Upper lobe of right lung (tissue), 1 donor: ENCODE measurements around the gene LPCAT1. TPM values are rescaled to one million over a fixed set of nuclear protein-coding genes. Genes with fewer than 3 reads are reported as not detected.

Experiments used
- ATAC-seq: fragments of 200-7000 bp; cut with Tn5 transposase; one replicate; pipeline ENCODE4 v1.9.1; 2020; ENCODE audit warnings: mild to moderate bottlenecking, moderate library complexity
- DNase-seq: peaks from one replicate; pipeline ENCODE4 v3.0.0-alpha.2; 2020
- H3K27ac ChIP-seq: fragments of 200-600 bp; one replicate; pipeline ENCODE4 v1.8.0; 2022
- H3K27me3 ChIP-seq: fragments of 200-600 bp; one replicate; pipeline ENCODE4 v1.8.0; 2022; ENCODE audit warnings: mild to moderate bottlenecking
- H3K36me3 ChIP-seq: fragments of 200-600 bp; one replicate; pipeline ENCODE4 v1.8.0; 2022
- H3K4me1 ChIP-seq: fragments of 200-600 bp; one replicate; pipeline ENCODE4 v1.8.0; 2022
- H3K4me3 ChIP-seq: fragments of 200-600 bp; one replicate; pipeline ENCODE4 v1.8.0; 2022; ENCODE audit warnings: mild to moderate bottlenecking
- H3K9me3 ChIP-seq: fragments of 200-600 bp; one replicate; pipeline ENCODE4 v1.8.0; 2022
- CTCF ChIP-seq: fragments of 200-600 bp; IDR thresholded peaks from one replicate; pipeline ENCODE4 v1.8.0; 2022; ENCODE audit warnings: antibody characterized with exemption
- intact Hi-C: fragments of 100-400 bp; cut with DNase I; formaldehyde crosslinking; loops from one replicate; pipeline ENCODE4 v1.11.0; 2022
- total RNA-seq: library from RNA; stranded (reverse); fragmentation: NEBNext Ultra II Directional; extraction: Animal tissue kit (Norgen Biotek cat#: 25700); gene quantifications from one replicate; pipeline ENCODE4 v1.2.1, GENCODE V29; 2021
- donor health status: DM: no; HTN: yes; CAD: no; lungs with severe emphysema.

The LPCAT1 gene
- total RNA-seq, 1 donor from 2014 or later: 690 TPM

GRCh38 chr5:1555011-1555807 lies 31.4 kb upstream of the LPCAT1 start:
- no peaks in the 10 kb centered on the region for H3K27me3 ChIP-seq
- no peak for TF ChIP-seq CTCF
- H3K4me3 ChIP-seq: no peak overlapping the region
- no peaks in the 10 kb centered on the region for H3K9me3 ChIP-seq
- intact Hi-C loops: no loop called here
- H3K27ac ChIP-seq: peak overlapping the region; percentile 82
- H3K36me3 ChIP-seq: no peaks in the 10 kb centered on the region
- peak; percentile 92 for DNase-seq
- H3K4me1 ChIP-seq: peaks cover 16% of the 10 kb centered on the region
- peak; percentile 85 for ATAC-seq

- DNase-seq: no peak
- Histone ChIP-seq H3K9me3 (no peaks in the 10 kb centered on the region), H3K27me3 (no peaks in the 10 kb centered on the region), H3K27ac (peak overlapping the region; percentile 73), H3K4me1 (peaks cover 16% of the 10 kb centered on the region), H3K36me3 (no peaks in the 10 kb centered on the region), H3K4me3 (no peak overlapping the region)
- no peak for ATAC-seq
- intact Hi-C loops: no loop called here
- no peak for TF ChIP-seq CTCF
These were observed 30.7 kb upstream of the LPCAT1 start for GRCh38 chr5:1554410-1554967.

- peaks cover 16% of the 10 kb centered on the region for H3K4me1 ChIP-seq
- H3K27ac ChIP-seq: peak overlapping the region; percentile 73
- no peaks in the 10 kb centered on the region for H3K27me3 ChIP-seq
- no peaks in the 10 kb centered on the region for H3K9me3 ChIP-seq
- no peak overlapping the region for H3K4me3 ChIP-seq
- ATAC-seq (no peak), DNase-seq (no peak)
- no peaks in the 10 kb centered on the region for H3K36me3 ChIP-seq
- TF ChIP-seq CTCF: no peak
- intact Hi-C loops: no loop called here
These were observed 30.0 kb upstream of the LPCAT1 start for GRCh38 chr5:1553539-1554409.

GRCh38 chr5:1552521-1553255 lies 28.9 kb upstream of the LPCAT1 start:
- Histone ChIP-seq H3K4me3 (peak overlapping the region; percentile 26), H3K27me3 (no peaks in the 10 kb centered on the region)

More at GRCh38 chr5:1552521-1553255, 28.9 kb upstream of the LPCAT1 start:
- DNase-seq: peak; percentile 82
- no peak for TF ChIP-seq CTCF
- intact Hi-C loops: no loop called here
- H3K4me1 ChIP-seq: peaks cover 16% of the 10 kb centered on the region
- peak overlapping the region; percentile 73 for H3K27ac ChIP-seq
- ATAC-seq: no peak
- no peaks in the 10 kb centered on the region for H3K36me3 ChIP-seq
- H3K9me3 ChIP-seq: no peaks in the 10 kb centered on the region
